ENCODE measurements around the gene PEG3. TPM values are rescaled to one million over a fixed set of nuclear protein-coding genes. Genes with fewer than 3 reads are reported as not detected.
A peak's percentile ranks its signal among the peaks of the same experiment; 100 is the strongest.

The PEG3 gene
- total and polyA plus RNA-seq, 2 of the 13 experiments (the other 11 are each of a cell fraction or from before 2014, with no cell fraction given) = 217 to 394 TPM

- TF ChIP-seq GRHL1 (CRISPR knock-in tag; conservative IDR thresholded peaks at IDR 0.05) = no peak
- TF ChIP-seq ADNP (CRISPR knock-in tag; IDR thresholded peaks at IDR 0.05) = no peak
- peak; percentile 53; the same call in 1 of the 3 replicates for TF ChIP-seq MXI1 (IDR thresholded peaks at IDR 0.05; ENCODE audit: borderline replicate concordance, low read depth, low read length)
- TF ChIP-seq EEA1 (CRISPR knock-in tag; IDR thresholded peaks at IDR 0.05; ENCODE audit: borderline replicate concordance) = no peak
- TF ChIP-seq FOXK2 (IDR thresholded peaks at IDR 0.05) = no peak
- TF ChIP-seq ATF1 (CRISPR knock-in tag; IDR thresholded peaks at IDR 0.05) = no peak
- TF ChIP-seq ZFP36 (IDR thresholded peaks at IDR 0.05; ENCODE audit: borderline replicate concordance, low read depth, low read length, partially characterized antibody) = no peak
- TF ChIP-seq ERF (CRISPR knock-in tag; IDR thresholded peaks at IDR 0.05) = peak; percentile 86
- TF ChIP-seq ELF4 (CRISPR knock-in tag; IDR thresholded peaks at IDR 0.05; ENCODE audit: borderline replicate concordance) = peak; percentile 88; the same call in 1 of the 2 replicates
- peak; percentile 63 for TF ChIP-seq KDM2A (CRISPR knock-in tag; IDR thresholded peaks at IDR 0.05; ENCODE audit: borderline replicate concordance, low read depth)
- TF ChIP-seq NFKB2 (CRISPR knock-in tag; IDR thresholded peaks at IDR 0.05; ENCODE audit: borderline replicate concordance) = no peak
- peak; percentile 99 for TF ChIP-seq AFF4 (CRISPR knock-in tag; IDR thresholded peaks at IDR 0.05)
- TF ChIP-seq TP53 (CRISPR knock-in tag; conservative IDR thresholded peaks at IDR 0.05) = no peak
- TF ChIP-seq ARID4A (CRISPR knock-in tag; IDR thresholded peaks at IDR 0.05; ENCODE audit: borderline replicate concordance) = peak; percentile 65; the same call in 1 of the 2 replicates
- no peak for TF ChIP-seq ZBTB21 (CRISPR knock-in tag; IDR thresholded peaks at IDR 0.05)
- TF ChIP-seq KMT2B (CRISPR knock-in tag; IDR thresholded peaks at IDR 0.05) = peak; percentile 35; the same call in 1 of the 2 replicates
- TF ChIP-seq TMF1 (CRISPR knock-in tag; IDR thresholded peaks at IDR 0.05; ENCODE audit: low read depth) = no peak
- no peak for TF ChIP-seq MYNN (CRISPR knock-in tag; IDR thresholded peaks at IDR 0.05; ENCODE audit: low read depth)
- 0 out of 2 replicates have a peak, but pooled peaks have one; percentile 54 for TF ChIP-seq FOXC1 (CRISPR knock-in tag; IDR thresholded peaks at IDR 0.05; ENCODE audit: borderline replicate concordance)
- no peak for TF ChIP-seq KDM1A (CRISPR knock-in tag; IDR thresholded peaks at IDR 0.05)
- no peak for TF ChIP-seq JARID2 (CRISPR knock-in tag; IDR thresholded peaks at IDR 0.05; ENCODE audit: insufficient replicate concordance)
- no peak for TF ChIP-seq ZNF337 (CRISPR knock-in tag; IDR thresholded peaks at IDR 0.05; ENCODE audit: borderline replicate concordance, low read depth)
Observed at GRCh38 chr19:56880592-56881190, 40.2 kb upstream of the PEG3 start (continued).

Data from HepG2 (cell line).